Fibroblast of lung (primary cell): ENCODE data around the gene TMEM116. TPM values are rescaled to one million over a fixed set of nuclear protein-coding genes. Genes with fewer than 3 reads are reported as not detected.

Experiments
- DNase-seq, 2 donors: peaks; one replicate each; pipeline versions ENCODE4 v3.0.0 to v3.0.0-alpha.2; 2010; ENCODE audit warnings: low read depth in 2 of 2
- H2AFZ ChIP-seq: 2 replicates; pipeline ENCODE4 v1.5.1; 2012; ENCODE audit warnings: low read length, control low read depth, inconsistent platforms
- H3K27ac ChIP-seq: 2 replicates; pipeline ENCODE4 v1.5.1; 2011; ENCODE audit warnings: low read length, control low read depth; ENCODE audit not compliant: insufficient read depth
- H3K27me3 ChIP-seq: 2 replicates; pipeline ENCODE4 v1.5.1; 2011; ENCODE audit warnings: mild to moderate bottlenecking, low read length; ENCODE audit not compliant: control insufficient read depth, insufficient read depth
- H3K36me3 ChIP-seq: 2 replicates; pipeline ENCODE4 v1.5.1; 2011; ENCODE audit warnings: low read length; ENCODE audit not compliant: control insufficient read depth, insufficient read depth
- H3K4me1 ChIP-seq: 2 replicates; pipeline ENCODE4 v1.5.1; 2011; ENCODE audit warnings: low read length; ENCODE audit not compliant: control insufficient read depth, insufficient read depth; ENCODE audit errors: extremely low read depth
- H3K4me2 ChIP-seq: 2 replicates; pipeline ENCODE4 v1.5.1; 2011; ENCODE audit warnings: low read length, control low read depth; ENCODE audit not compliant: insufficient read depth; ENCODE audit errors: extremely low read depth
- H3K4me3 ChIP-seq, 4 experiments: fragments of 200-600 bp in 1 of 4; sonication (generic) in 1 of 4; replicated peaks in 1 of 4; 2 replicates each; pipeline ENCODE4 v1.5.1; 2011 to 2016; ENCODE audit warnings: low read length in 4 of 4, low read depth in 3 of 4, mild to moderate bottlenecking in 3 of 4, control low read depth in 2 of 4, inconsistent platforms in 1 of 4, mixed read lengths in 1 of 4; ENCODE audit not compliant: insufficient read depth in 1 of 4; ENCODE audit errors: control extremely low read depth in 1 of 4
- H3K79me2 ChIP-seq: 2 replicates; pipeline ENCODE4 v1.5.1; 2012; ENCODE audit warnings: mild to moderate bottlenecking, low read length, inconsistent platforms; ENCODE audit not compliant: control insufficient read depth, insufficient read depth
- H3K9ac ChIP-seq: 2 replicates; pipeline ENCODE4 v1.5.1; 2011; ENCODE audit warnings: mild to moderate bottlenecking, low read length, control low read depth; ENCODE audit not compliant: insufficient read depth
- H3K9me3 ChIP-seq: 2 replicates; pipeline ENCODE4 v1.5.1; 2012; ENCODE audit warnings: low read depth, low read length; ENCODE audit not compliant: control insufficient read depth, insufficient read depth
- H4K20me1 ChIP-seq: 2 replicates; pipeline ENCODE4 v1.5.1; 2011; ENCODE audit warnings: low read length; ENCODE audit not compliant: control insufficient read depth, insufficient read depth; ENCODE audit errors: extremely low read depth
- EZH2 ChIP-seq: IDR thresholded peaks from 2 replicates; pipeline ENCODE4 v1.5.1; 2012; ENCODE audit warnings: low read length, control low read depth, mild to moderate bottlenecking; ENCODE audit errors: missing control alignments
- polyA plus RNA-seq, 2 donors: library from polyadenylated mRNA; depleted of rRNA in 1 of 2; stranded (reverse) in 1 of 2; unstranded in 1 of 2; fragments of >200 nt; gene quantifications; 2 replicates each; pipeline ENCODE4 v1.2.1, GENCODE V29; 2011 to 2012; ENCODE audit warnings: missing spikeins in 1 of 2
- total RNA-seq: library from RNA; depleted of rRNA; stranded (reverse); fragments of >200 nt; gene quantifications from 2 replicates; pipeline ENCODE4 v1.2.1, GENCODE V29; 2014
- TF ChIP-seq, protein P1 (sequence below), 2 donors: IDR thresholded peaks in 1 of 2; conservative IDR thresholded peaks in 1 of 2; 1 replicate in 1 of 2; 2 replicates in 1 of 2; pipeline ENCODE4 v1.5.1; 2011 to 2012; ENCODE audit warnings: low read length in 2 of 2, control low read depth in 1 of 2, inconsistent platforms in 1 of 2, low read depth in 1 of 2, mild to moderate bottlenecking in 1 of 2

TMEM116 gene
- total and polyA plus RNA-seq, 2 donors (not counting 1 experiment from before 2014, with no cell fraction given): 7.8 to 21.8 TPM

DNA sequence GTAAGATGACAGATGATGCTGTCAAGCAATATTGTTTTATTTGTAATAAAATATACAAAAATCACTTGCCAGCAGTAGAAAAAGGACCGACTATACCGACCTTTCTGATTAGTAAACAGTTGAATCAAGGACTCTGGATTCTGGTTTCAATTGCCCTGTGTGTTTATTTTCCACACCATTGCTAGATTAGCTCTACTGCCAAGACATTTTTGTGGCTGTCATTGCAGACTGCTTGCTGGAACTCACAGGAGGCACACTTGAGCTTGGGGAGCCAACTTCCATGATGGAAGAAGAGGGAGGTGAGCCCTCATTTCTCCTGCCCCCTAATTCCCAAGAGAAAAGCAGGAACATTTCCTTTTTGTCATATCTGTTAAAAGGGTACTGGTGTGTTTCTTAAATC lies 119.7 kb downstream of the TMEM116 start:
- Histone ChIP-seq H3K4me1 (no peaks in the 10 kb centered on the region), H4K20me1 (no peaks in the 10 kb centered on the region), H3K27ac (no peak overlapping the region), H3K79me2 (no peaks in the 10 kb centered on the region), H2AFZ (no peak overlapping the region), H3K9me3 (no peaks in the 10 kb centered on the region), H3K27me3 (no peaks in the 10 kb centered on the region), H3K4me3 (no peak overlapping the region), H3K9ac (no peak overlapping the region), H3K4me2 (no peak overlapping the region), H3K36me3 (peaks cover 13% of the 10 kb centered on the region)
- no peak for TF ChIP-seq EZH2
- TF ChIP-seq, protein P1, sequence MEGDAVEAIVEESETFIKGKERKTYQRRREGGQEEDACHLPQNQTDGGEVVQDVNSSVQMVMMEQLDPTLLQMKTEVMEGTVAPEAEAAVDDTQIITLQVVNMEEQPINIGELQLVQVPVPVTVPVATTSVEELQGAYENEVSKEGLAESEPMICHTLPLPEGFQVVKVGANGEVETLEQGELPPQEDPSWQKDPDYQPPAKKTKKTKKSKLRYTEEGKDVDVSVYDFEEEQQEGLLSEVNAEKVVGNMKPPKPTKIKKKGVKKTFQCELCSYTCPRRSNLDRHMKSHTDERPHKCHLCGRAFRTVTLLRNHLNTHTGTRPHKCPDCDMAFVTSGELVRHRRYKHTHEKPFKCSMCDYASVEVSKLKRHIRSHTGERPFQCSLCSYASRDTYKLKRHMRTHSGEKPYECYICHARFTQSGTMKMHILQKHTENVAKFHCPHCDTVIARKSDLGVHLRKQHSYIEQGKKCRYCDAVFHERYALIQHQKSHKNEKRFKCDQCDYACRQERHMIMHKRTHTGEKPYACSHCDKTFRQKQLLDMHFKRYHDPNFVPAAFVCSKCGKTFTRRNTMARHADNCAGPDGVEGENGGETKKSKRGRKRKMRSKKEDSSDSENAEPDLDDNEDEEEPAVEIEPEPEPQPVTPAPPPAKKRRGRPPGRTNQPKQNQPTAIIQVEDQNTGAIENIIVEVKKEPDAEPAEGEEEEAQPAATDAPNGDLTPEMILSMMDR (conservative IDR thresholded peaks at IDR 0.05 in 1 of 2, IDR thresholded peaks at IDR 0.05 in 1 of 2; ENCODE audit: low read depth in 1 of 2, low read length in 2 of 2): no peak
- peak in 1 of 2 donors; percentile 28 for DNase-seq

DNA sequence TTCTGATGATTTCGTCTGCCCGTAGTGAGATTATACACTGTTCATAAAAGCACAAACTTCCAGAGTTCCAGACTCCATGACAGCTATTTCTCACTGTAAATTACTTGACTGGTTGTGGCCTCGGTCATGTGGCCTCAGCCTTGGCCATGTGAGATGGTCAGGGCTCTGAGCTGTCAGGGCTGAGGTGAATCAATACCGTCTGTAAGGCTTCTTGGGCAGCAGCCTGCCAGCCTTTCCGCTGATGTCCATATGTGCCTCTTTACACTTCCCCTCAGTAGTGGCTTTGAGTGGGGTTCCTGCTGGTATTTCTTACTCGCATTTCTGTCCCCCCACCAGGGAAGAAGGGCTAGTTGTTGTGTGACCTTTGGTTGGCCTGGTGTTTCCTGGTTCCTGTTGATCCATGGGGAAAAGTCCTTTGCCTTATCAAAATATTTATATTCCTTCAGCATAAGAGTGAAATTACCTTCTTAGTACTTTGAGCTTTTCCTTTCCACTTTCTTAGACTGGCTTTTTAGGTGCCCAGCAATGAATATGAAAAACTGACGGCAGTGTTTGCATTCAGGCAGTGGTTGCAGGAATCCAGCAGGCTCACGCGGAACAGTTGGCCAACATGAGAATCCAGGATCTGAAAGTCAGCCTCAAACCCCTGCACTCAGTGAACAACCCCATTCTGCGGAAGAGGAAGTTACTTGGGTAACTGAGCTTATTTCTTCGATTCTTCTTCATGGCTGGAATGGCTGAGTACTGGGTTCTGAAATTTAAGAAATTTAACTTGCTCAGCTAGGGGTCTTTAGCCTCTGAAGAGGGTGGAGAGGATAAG lies 124.8 kb downstream of the TMEM116 start:
- no peaks in the 10 kb centered on the region for H3K4me1 ChIP-seq
- no peak overlapping the region for H2AFZ ChIP-seq
- H3K36me3 ChIP-seq: peaks cover 15% of the 10 kb centered on the region
- no peaks in the 10 kb centered on the region for H3K79me2 ChIP-seq
- H4K20me1 ChIP-seq: no peaks in the 10 kb centered on the region
- H3K27ac ChIP-seq: no peak overlapping the region
- no peak overlapping the region for H3K4me2 ChIP-seq
- no peaks in the 10 kb centered on the region for H3K9me3 ChIP-seq
- no peak overlapping the region for H3K9ac ChIP-seq
- no peak for DNase-seq
- TF ChIP-seq EZH2: no peak
- TF ChIP-seq, protein P1 (conservative IDR thresholded peaks at IDR 0.05 in 1 of 2, IDR thresholded peaks at IDR 0.05 in 1 of 2; ENCODE audit: low read depth in 1 of 2, low read length in 2 of 2): no peak
- no peaks in the 10 kb centered on the region for H3K27me3 ChIP-seq
- H3K4me3 ChIP-seq: no peak overlapping the region

DNA sequence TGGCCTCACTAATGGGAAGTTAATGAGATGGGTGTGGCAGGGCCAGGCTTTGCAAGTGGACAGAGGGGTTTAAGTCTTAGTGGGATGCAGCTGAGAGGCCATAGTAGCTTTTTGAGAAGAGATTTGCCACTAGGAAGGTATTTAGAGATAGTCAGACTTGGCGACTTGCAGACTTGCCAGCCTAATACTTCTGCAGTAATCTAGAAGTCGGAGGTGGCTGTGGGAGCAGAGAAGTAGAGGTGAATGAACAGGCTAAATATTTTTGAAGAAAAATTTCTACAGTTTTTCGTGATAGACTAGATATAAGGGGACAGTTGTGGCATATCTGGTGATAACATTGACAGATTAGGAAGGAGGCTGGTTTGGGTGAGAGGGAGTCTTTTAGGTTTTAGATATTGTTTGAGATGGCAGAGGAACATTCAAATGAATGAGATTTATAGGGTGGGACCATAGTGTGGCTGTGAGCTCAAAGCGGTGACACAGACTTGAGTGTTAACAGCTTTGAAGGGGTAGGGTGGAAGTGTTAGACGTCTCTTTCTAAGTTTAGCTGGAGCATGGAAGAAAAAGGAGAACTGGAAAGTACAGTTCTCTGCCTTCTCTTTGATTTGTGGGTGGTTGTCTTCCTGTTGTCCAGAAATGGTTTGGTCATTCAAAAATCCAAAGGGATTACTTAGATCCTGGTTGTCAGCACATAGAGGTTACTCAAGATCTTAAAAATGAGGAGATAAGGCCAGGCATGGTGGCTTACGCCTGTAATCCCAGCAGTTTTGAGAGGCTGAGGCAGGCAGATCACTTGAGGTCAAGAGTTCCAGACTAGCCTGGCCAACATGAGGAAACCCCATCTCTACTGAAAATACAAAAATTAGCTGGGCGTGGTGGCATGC lies 126.1 kb downstream of the TMEM116 start:
- H3K79me2 ChIP-seq: no peaks in the 10 kb centered on the region

More for the DNA sequence above, 126.1 kb downstream of the TMEM116 start:
- Histone ChIP-seq H3K9me3 (no peaks in the 10 kb centered on the region), H2AFZ (no peak overlapping the region), H3K4me1 (no peaks in the 10 kb centered on the region), H3K36me3 (peaks cover 17% of the 10 kb centered on the region), H3K9ac (no peak overlapping the region), H3K4me2 (no peak overlapping the region), H4K20me1 (no peaks in the 10 kb centered on the region), H3K27me3 (no peaks in the 10 kb centered on the region), H3K27ac (no peak overlapping the region), H3K4me3 (no peak overlapping the region)
- no peak for DNase-seq
- TF ChIP-seq, protein P1 (conservative IDR thresholded peaks at IDR 0.05 in 1 of 2, IDR thresholded peaks at IDR 0.05 in 1 of 2; ENCODE audit: low read depth in 1 of 2, low read length in 2 of 2): no peak
- no peak for TF ChIP-seq EZH2
